ENCODE measurements around the gene STXBP1. TPM values are rescaled to one million over a fixed set of nuclear protein-coding genes. Genes with fewer than 3 reads are reported as not detected.

STXBP1 gene
- total RNA-seq: 10 to 100 TPM; 14.3 to 33.0 (median 22.0) TPM
- 10 to 100 TPM; 17.6 to 46.4 TPM for polyA plus RNA-seq

- Histone ChIP-seq H3K9me3 (no peaks in the 10 kb centered on the region), H3K36me3 (no peaks in the 10 kb centered on the region), H3K4me1 (peaks cover 0 to 14% (median 0%) of the 10 kb centered on the region in 3 donors), H3K4me3 (peak within 1 kb of the TSS; percentile 85 to 90 (median 86)), H3K27ac (peak within 1 kb of the TSS; percentile 55 to 78 (median 70)), H3K27me3 (no peaks in the 10 kb centered on the region)
- intact Hi-C loops (cut with DNase I): no loop called here
- DNase-seq: peak; percentile 84 to 96 (median 94)
- no peak for TF ChIP-seq CTCF (IDR thresholded peaks at IDR 0.05)
- peak; percentile 85 to 90 (median 87) for ATAC-seq
- 0% methylated on average over 48 to 102 of the region's 102 CpGs for WGBS, 2 donors
- no peak for FAIRE-seq
These were observed at the start of gene STXBP1 for GRCh38 chr9:127611899-127612790. Gene STXBP1 (plus strand): TSS chr9:127612277. CDS start chr9:127612404, 127 bp downstream.

GRCh38 chr9:127562279-127562796 is 49.7 kb upstream of the STXBP1 start:
- Histone ChIP-seq H3K4me3 (peak overlapping the region in 1 of 4 donors; percentile 0), H3K27me3 (no peaks in the 10 kb centered on the region), H3K4me1 (peaks cover 19 to 69% (median 60%) of the 10 kb centered on the region in 3 donors), H3K27ac (peak overlapping the region; percentile 42 to 83 (median 66)), H3K36me3 (peaks cover 0 to 6% (median 0%) of the 10 kb centered on the region in 3 donors), H3K9me3 (no peaks in the 10 kb centered on the region)
- ATAC-seq (no peak), FAIRE-seq (no peak), DNase-seq (peak in 1 of 6 donors; percentile 6)
- intact Hi-C loops (cut with DNase I): no loop called here
- WGBS, 2 donors: 55 to 61% methylated on average over 12 of the region's 12 CpGs
- no peak for TF ChIP-seq CTCF (IDR thresholded peaks at IDR 0.05)

DNA sequence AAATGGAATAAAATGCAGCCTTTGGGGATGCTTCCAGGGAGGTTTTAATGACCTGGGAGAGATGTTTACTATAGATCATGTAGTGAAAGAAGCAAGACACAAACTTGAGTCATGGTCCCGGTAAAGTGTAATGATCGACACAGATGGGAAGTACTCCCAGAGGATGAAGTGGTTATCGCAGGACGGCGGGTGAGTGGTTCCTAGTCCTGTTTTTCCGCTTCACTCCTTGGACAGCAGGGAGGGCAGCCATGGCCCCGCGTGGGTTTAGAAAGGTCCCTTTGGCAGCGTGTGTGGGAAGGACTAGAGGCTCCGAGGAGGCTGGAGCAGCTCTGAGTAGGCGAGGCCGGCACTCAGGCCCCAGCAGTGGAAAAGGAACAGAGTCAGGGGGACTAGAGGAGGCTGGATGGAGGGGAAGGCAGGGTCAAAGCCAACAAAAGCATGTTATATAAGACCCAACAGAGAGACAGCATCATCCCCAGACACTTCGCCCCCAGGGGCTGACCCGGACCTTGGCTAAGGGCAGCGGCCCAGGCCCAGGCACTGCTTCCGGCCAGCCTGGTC is 49.2 kb upstream of the STXBP1 start:
- H3K4me3 ChIP-seq: no peak overlapping the region
- H3K9me3 ChIP-seq: no peaks in the 10 kb centered on the region
- H3K27me3 ChIP-seq: no peaks in the 10 kb centered on the region
- DNase-seq: peak in 1 of 6 donors; percentile 41
- intact Hi-C loops (cut with DNase I): no loop called here
- H3K27ac ChIP-seq: peak overlapping the region; percentile 42 to 83 (median 66)
- H3K4me1 ChIP-seq: peaks cover 14 to 63% (median 55%) of the 10 kb centered on the region in 3 donors
- peak in 1 of 4 donors; percentile 11 for ATAC-seq
- H3K36me3 ChIP-seq: peaks cover 0 to 6% (median 0%) of the 10 kb centered on the region in 3 donors
- no peak for TF ChIP-seq CTCF (IDR thresholded peaks at IDR 0.05)
- no peak for FAIRE-seq
- whole genome bisulfite sequencing, 2 donors: 35 to 44% methylated on average over 16 of the region's 16 CpGs

GRCh38 chr9:127563579-127563978 is 48.5 kb upstream of the STXBP1 start:
- DNase-seq (peak in 1 of 6 donors; percentile 12), ATAC-seq (no peak), FAIRE-seq (no peak)
- Histone ChIP-seq H3K4me1 (peaks cover 7 to 56% (median 48%) of the 10 kb centered on the region in 3 donors), H3K9me3 (no peaks in the 10 kb centered on the region), H3K27ac (peak overlapping the region; percentile 42 to 83 (median 66)), H3K36me3 (peaks cover 0 to 6% (median 0%) of the 10 kb centered on the region in 3 donors), H3K4me3 (no peak overlapping the region), H3K27me3 (no peaks in the 10 kb centered on the region)
- TF ChIP-seq CTCF (IDR thresholded peaks at IDR 0.05): no peak
- intact Hi-C loops (cut with DNase I): no loop called here
- WGBS, 2 donors: 79 to 80% methylated on average over 13 of the region's 13 CpGs

Measured in pancreas (tissue), 10 donors.